ENCODE measurements around the gene ETHE1. TPM values are rescaled to one million over a fixed set of nuclear protein-coding genes. Genes with fewer than 3 reads are reported as not detected.
A peak's percentile ranks its signal among the peaks of the same experiment; 100 is the strongest.

Gene ETHE1
- polyA plus RNA-seq, 1 experiment, result 104 TPM

- ChIA-PET CTCF (interaction anchor here (1.0 to 1.9 kb wide), 2 partner anchors 33 to 39 kb away, joined by 3 to 8 read pairs; no protein-coding TSS in a partner anchor), POLR2A (no interaction called here)
- Histone ChIP-seq H3K9me3 (ENCODE audit: control insufficient read depth, insufficient read depth, low read length) (0 out of 2 replicates have a peak, but pooled peaks cover 3% of the 10 kb centered on the region), H3K27ac (ENCODE audit: low read depth, low read length) (no peak overlapping the region), H3K27me3 (ENCODE audit: control insufficient read depth, insufficient read depth, low read length) (no peaks in the 10 kb centered on the region), H3K4me3 (ENCODE audit: low read depth, low read length) (no peak overlapping the region)
- DNase-seq (ENCODE audit: low read depth, low spot score), result no peak
- TF ChIP-seq CTCF (IDR thresholded peaks at IDR 0.05; ENCODE audit: low read depth, low read length), result no peak
Observed at GRCh38 chr19:43480574-43480973, 46.4 kb downstream of the ETHE1 start.

GRCh38 chr19:43479961-43480561, 46.9 kb downstream of the ETHE1 start:
- H3K9me3 ChIP-seq (ENCODE audit: control insufficient read depth, insufficient read depth, low read length), result 0 out of 2 replicates have a peak, but pooled peaks cover 3% of the 10 kb centered on the region
- H3K4me3 ChIP-seq (ENCODE audit: low read depth, low read length), result no peak overlapping the region
- ChIA-PET CTCF (interaction anchor here (1.9 kb wide), 1 partner anchor 40 kb away, joined by 8 read pairs; no protein-coding TSS in a partner anchor), POLR2A (no interaction called here)
- no peak for TF ChIP-seq CTCF (IDR thresholded peaks at IDR 0.05; ENCODE audit: low read depth, low read length)
- DNase-seq (ENCODE audit: low read depth, low spot score), result no peak
- no peaks in the 10 kb centered on the region for H3K27me3 ChIP-seq (ENCODE audit: control insufficient read depth, insufficient read depth, low read length)
- no peak overlapping the region for H3K27ac ChIP-seq (ENCODE audit: low read depth, low read length)

GRCh38 chr19:43479226-43479625, 47.8 kb downstream of the ETHE1 start:
- Histone ChIP-seq H3K27me3 (ENCODE audit: control insufficient read depth, insufficient read depth, low read length) (no peaks in the 10 kb centered on the region), H3K9me3 (ENCODE audit: control insufficient read depth, insufficient read depth, low read length) (0 out of 2 replicates have a peak, but pooled peaks cover 3% of the 10 kb centered on the region), H3K27ac (ENCODE audit: low read depth, low read length) (no peak overlapping the region), H3K4me3 (ENCODE audit: low read depth, low read length) (no peak overlapping the region)
- TF ChIP-seq CTCF (IDR thresholded peaks at IDR 0.05; ENCODE audit: low read depth, low read length), result no peak
- ChIA-PET CTCF (interaction anchor here (1.9 kb wide), 1 partner anchor 40 kb away, joined by 8 read pairs; no protein-coding TSS in a partner anchor), POLR2A (no interaction called here)
- no peak for DNase-seq (ENCODE audit: low read depth, low spot score)

GRCh38 chr19:43478323-43478722, 48.7 kb downstream of the ETHE1 start:
- H3K27ac ChIP-seq (ENCODE audit: low read depth, low read length), result no peak overlapping the region
- ChIA-PET CTCF (no interaction called here), POLR2A (interaction anchor here (0.7 kb wide), 2 partner anchors 8 to 16 kb away, joined by 3 to 4 read pairs; no protein-coding TSS in a partner anchor)
- no peak overlapping the region for H3K4me3 ChIP-seq (ENCODE audit: low read depth, low read length)
- H3K27me3 ChIP-seq (ENCODE audit: control insufficient read depth, insufficient read depth, low read length), result no peaks in the 10 kb centered on the region
- H3K9me3 ChIP-seq (ENCODE audit: control insufficient read depth, insufficient read depth, low read length), result 0 out of 2 replicates have a peak, but pooled peaks cover 3% of the 10 kb centered on the region
- TF ChIP-seq CTCF (IDR thresholded peaks at IDR 0.05; ENCODE audit: low read depth, low read length), result no peak
- no peak for DNase-seq (ENCODE audit: low read depth, low spot score)

GRCh38 chr19:43476606-43477005, 50.4 kb downstream of the ETHE1 start:
- H3K4me3 ChIP-seq (ENCODE audit: low read depth, low read length), result no peak overlapping the region
- peak overlapping the region; percentile 80 for H3K27ac ChIP-seq (ENCODE audit: low read depth, low read length)
- no peaks in the 10 kb centered on the region for H3K27me3 ChIP-seq (ENCODE audit: control insufficient read depth, insufficient read depth, low read length)
- CTCF ChIA-PET, result interaction anchor here (0.9 kb wide), 1 partner anchor 42 kb away, joined by 3 read pairs; no protein-coding TSS in a partner anchor
- H3K9me3 ChIP-seq (ENCODE audit: control insufficient read depth, insufficient read depth, low read length), result 0 out of 2 replicates have a peak, but pooled peaks cover 3% of the 10 kb centered on the region
- TF ChIP-seq CTCF (IDR thresholded peaks at IDR 0.05; ENCODE audit: low read depth, low read length), result no peak
- POLR2A ChIA-PET, result interaction anchor here (0.9 to 1.1 kb wide), 2 partner anchors 13 to 37 kb away, joined by 4 read pairs; no protein-coding TSS in a partner anchor
- peak; percentile 74 for DNase-seq (ENCODE audit: low read depth, low spot score)

All from AG04450 (cell line).